HG02759 (cell line): ENCODE measurements around the gene EIPR1.
"Not testable (repeated sequence)": the region's sequence is repeated elsewhere in the genome, so short reads cannot be mapped to it uniquely, and the experiment has no call there.

ENCODE experiments used
- ATAC-seq: cut with Tn5 transposase; IDR thresholded peaks from one replicate; pipeline ENCODE4 v1.9.1; 2021; ENCODE audit warnings: mild to moderate bottlenecking, moderate library complexity; ENCODE audit not compliant: unreplicated experiment

The EIPR1 gene

GRCh38 chr2:3361518-3362389 is 15.9 kb downstream of the EIPR1 start:
- no peak for ATAC-seq

GRCh38 chr2:3357926-3358325 is 19.7 kb downstream of the EIPR1 start:
- no peak for ATAC-seq

- ATAC-seq = not testable (repeated sequence)
These were observed 20.2 kb downstream of the EIPR1 start for GRCh38 chr2:3357446-3357845.

GRCh38 chr2:3356799-3357198 is 20.8 kb downstream of the EIPR1 start:
- ATAC-seq = no peak

GRCh38 chr2:3355951-3356569 is 21.6 kb downstream of the EIPR1 start:
- no peak for ATAC-seq

- ATAC-seq = no peak
These were observed 22.6 kb downstream of the EIPR1 start for GRCh38 chr2:3354986-3355385.

GRCh38 chr2:3349211-3349693 is 28.4 kb downstream of the EIPR1 start:
- no peak for ATAC-seq

- ATAC-seq = no peak
These were observed 28.9 kb downstream of the EIPR1 start for GRCh38 chr2:3348767-3349166.

- no peak for ATAC-seq
These were observed 32.0 kb downstream of the EIPR1 start for GRCh38 chr2:3345621-3346020.

- no peak for ATAC-seq
These were observed 32.7 kb downstream of the EIPR1 start for GRCh38 chr2:3344897-3345296.

- no peak for ATAC-seq
These were observed 34.6 kb downstream of the EIPR1 start for GRCh38 chr2:3343012-3343411.

GRCh38 chr2:3342324-3342723 is 35.3 kb downstream of the EIPR1 start:
- no peak for ATAC-seq

- no peak for ATAC-seq
These were observed 36.3 kb downstream of the EIPR1 start for GRCh38 chr2:3341336-3341735.

GRCh38 chr2:3340144-3340543 is 37.5 kb downstream of the EIPR1 start:
- ATAC-seq = no peak

GRCh38 chr2:3338340-3338739 is 39.3 kb downstream of the EIPR1 start:
- no peak for ATAC-seq

- ATAC-seq = no peak
These were observed 40.8 kb downstream of the EIPR1 start for GRCh38 chr2:3336844-3337243.

GRCh38 chr2:3334392-3335345 is 42.9 kb downstream of the EIPR1 start:
- no peak for ATAC-seq

- no peak for ATAC-seq
These were observed 45.5 kb downstream of the EIPR1 start for GRCh38 chr2:3332133-3332532.

GRCh38 chr2:3329491-3329890 is 48.1 kb downstream of the EIPR1 start:
- no peak for ATAC-seq

- ATAC-seq = no peak
These were observed 50.7 kb downstream of the EIPR1 start for GRCh38 chr2:3326871-3327270.

- no peak for ATAC-seq
These were observed 51.5 kb downstream of the EIPR1 start for GRCh38 chr2:3326182-3326537.
